Stimulated activated CD4-positive, alpha-beta T cell treated with anti-CD3 and anti-CD28 coated beads, Interleukin-4, amount 100 ng/mL, for 4 hours (primary cell): Measurements from ENCODE around the gene MYBPC3.

ENCODE experiments used
- DNase-seq, 2 experiments: peaks; one replicate each; pipeline ENCODE4 v3.0.0-alpha.2; 2020

Gene MYBPC3

DNA sequence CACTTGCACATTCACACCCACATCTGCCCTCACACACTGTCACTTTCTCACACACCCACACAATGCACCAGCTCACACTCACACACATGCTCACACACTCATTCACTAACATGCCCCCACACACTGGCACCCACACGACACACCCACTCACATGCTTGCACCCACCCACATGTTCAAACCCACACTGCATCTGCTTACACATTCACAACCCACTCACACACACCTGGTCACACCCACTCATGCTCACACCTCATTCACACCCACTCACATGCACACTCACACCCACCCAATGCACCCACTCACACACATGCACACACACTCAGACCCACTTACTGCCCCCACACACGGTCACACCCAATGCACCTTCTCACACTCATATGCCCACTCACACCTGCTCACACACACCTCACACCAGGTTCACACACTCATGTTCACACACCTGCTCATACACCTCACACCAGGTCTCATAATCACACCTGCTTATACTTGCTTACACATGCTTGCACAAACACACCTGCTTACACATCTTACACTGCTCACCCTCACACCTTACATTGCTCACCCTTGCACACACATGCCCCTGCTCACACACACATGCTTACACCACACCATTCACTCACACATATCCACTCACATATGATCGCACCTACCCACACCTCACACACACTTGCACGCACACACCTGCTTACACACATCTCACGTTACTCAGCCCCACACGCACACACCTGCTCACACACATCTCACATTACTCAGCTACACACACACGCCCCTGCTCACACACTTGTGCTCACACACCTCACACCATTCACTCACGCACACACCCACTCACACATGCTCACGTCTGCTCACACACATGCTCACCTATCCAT is 3.9 kb upstream of the MYBPC3 start:
- DNase-seq: no peak

DNA sequence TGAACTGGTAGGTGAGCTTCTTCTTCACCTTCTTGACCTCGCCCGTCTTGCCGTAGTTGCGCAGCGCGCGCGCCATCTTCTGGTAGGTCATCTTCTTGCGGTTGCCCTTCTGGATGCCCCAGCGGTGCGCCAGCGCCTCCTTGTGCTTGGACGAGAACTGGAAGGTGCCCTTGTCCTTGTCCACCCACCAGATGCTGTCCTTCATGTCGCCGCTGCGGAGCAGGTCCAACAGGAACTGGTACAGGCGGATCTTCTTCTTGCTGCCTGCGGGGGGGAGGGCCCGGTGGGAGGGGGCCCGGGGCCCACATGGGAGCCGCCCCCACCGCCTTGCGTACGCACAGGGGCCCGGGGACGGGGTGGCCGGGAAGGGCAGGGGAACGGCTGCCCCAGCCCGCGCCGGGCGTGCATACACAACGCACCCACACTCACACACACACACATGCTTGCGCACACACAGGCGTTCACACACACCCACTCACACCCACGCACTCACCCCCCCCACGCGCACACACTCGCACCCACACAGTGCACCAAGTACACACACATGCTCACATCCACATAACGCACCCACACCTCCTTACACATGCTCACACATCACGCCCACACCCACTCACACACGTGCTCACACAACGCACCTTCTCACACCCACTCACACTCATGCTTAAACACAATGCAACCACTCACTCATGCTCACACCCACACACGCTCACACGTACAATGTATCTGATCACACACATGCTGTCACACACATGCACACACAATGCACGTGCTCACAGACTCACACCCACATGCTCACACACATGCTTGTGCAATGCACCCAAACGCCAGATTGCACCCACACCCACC is 3.0 kb upstream of the MYBPC3 start:
- DNase-seq: no peak

GRCh38 chr11:47354913-47355282 is 2.4 kb upstream of the MYBPC3 start:
- DNase-seq: no peak

- DNase-seq: no peak
Measured at GRCh38 chr11:47353978-47354774, 1.7 kb upstream of the MYBPC3 start.

DNA sequence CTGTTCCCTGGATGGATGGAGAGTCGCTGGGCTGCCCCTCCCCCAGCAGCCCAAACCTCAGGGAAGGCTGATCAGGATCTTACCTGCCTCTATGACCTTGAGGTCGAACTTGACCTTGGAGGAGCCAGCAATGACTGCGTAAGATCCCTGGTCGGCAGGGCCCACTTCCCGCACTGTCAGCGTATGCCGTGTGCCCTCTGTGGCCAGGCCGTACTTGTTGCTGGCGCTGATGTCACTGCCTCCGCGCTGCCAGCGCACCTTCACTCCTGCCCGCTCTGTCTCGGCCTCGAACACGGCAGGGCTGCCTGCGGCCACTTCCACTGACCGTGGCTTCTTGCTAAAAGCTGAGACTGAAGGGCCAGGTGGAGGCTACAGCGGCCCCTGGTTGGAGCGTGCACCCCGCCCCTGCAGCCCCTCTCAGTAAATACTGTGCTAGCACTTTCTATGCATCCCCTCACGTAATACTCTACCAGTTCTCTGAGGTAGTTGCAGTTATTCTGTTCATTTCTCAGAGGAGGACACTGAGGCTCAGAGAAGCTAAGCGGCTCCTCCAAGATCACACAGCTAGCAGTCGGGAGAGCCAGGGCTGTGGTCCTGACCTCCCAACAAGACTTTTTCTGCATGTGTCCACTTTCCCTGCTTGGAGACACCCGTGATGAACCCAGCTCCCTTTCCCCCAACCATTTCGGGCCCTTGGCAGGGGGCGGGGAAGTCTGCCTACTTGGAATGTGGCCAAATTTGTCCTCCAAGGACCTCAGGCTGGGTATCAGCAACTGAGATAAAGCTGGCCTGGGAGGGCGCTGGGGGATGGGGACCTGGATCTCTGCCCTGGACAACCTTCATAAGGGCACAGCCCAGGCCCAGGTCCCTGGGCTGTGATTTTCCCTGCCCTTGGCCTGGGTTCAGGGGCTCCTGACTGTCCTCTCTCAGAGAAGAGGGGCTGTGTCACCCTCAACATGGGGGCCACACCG is 1.1 kb downstream of the MYBPC3 start:
- DNase-seq: no peak

- DNase-seq: no peak
Measured at GRCh38 chr11:47350315-47350714, 2.2 kb downstream of the MYBPC3 start.

DNA sequence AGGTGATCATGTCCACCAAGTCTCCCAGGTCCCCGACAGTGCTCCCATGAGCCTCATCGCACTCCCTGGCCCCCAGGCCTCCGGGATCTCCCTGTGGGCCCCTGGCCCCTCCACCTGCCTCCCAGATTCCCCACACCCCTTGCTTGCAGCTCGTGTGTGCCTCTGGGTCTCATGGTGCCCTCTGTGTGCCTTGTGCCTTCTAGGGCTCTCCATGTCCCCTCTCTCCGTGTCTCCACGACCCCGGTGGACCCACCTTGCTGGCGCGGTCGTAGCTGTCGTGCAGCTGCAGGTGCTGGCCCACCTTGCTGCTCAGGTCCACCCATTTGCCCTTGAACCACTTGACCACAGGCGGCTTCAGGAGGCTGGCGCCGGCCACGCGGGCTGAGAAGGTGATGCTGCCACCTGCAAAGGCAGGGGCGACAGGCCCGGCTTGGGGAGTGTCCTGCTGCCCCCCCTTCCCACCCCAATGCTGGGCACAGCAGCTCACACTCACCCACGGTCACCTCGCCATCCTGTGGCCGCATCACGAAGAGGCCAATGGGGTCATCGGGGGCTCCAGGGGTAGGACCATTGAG is 2.9 kb downstream of the MYBPC3 start:
- DNase-seq: no peak

- no peak for DNase-seq
Measured at GRCh38 chr11:47348859-47349258, 3.6 kb downstream of the MYBPC3 start.

- no peak for DNase-seq
Measured at GRCh38 chr11:47348131-47348802, 4.2 kb downstream of the MYBPC3 start.

DNA sequence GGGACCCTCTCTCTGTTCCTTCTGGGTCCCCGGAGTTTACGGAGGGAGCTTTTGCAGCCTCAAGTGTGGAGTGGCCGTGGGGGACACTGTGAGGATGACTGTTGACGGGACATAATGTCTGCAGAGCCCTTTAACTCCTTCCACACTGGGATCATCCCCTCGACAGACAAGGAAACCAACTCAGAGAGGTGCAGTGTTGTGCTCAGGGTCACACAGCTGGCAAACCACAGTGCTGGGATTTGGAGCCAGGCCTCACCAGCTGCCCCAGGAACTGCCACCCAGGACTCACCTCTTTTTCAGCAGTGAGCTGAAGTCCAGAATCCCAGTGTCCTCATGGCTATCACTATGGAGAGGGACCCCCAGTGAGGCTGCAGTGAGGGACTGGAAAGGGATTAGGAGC is 5.4 kb downstream of the MYBPC3 start:
- no peak for DNase-seq

- DNase-seq: no peak
Measured at GRCh38 chr11:47345890-47346563, 6.5 kb downstream of the MYBPC3 start.

DNA sequence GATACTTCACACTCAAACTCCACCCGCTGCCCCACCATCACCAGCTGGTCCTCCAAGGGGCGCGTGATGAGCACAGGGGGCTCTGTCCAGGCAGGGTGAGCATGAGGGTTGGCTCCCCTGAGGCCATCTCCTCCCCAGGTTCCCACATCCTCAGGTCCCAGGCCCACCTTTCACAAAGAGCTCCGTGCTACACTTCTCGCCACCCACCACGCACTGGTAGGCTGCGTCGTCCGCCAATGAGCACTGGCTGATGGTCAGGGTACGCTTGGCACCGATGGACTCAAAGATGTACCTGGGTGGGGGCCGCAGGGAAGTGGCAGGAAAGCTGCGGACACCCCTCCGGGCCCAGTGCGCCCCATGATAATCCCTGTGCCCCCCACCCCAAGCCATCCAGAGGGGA is 9.6 kb downstream of the MYBPC3 start:
- no peak for DNase-seq

GRCh38 chr11:47342036-47342803 is 10.3 kb downstream of the MYBPC3 start:
- DNase-seq: no peak

GRCh38 chr11:47340980-47341775 is 11.3 kb downstream of the MYBPC3 start:
- DNase-seq: no peak

DNA sequence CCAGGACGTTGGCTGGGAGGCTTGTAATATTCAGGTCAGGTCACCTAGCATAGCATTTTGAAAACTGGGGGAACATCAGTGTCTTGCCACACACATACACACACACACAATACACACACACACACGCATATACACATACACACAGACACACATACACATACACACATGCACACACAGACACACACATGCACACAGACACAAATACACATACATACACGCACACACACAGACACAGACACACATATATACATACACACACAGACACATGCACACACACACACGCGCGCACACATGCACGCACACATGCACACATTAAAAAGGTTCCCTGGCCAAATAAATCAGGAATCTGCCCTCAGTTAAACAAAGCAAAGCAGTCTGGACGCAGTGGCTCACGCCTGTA is 12.5 kb downstream of the MYBPC3 start:
- DNase-seq: no peak

- DNase-seq: no peak
Measured at GRCh38 chr11:47338396-47339241, 13.9 kb downstream of the MYBPC3 start.

DNA sequence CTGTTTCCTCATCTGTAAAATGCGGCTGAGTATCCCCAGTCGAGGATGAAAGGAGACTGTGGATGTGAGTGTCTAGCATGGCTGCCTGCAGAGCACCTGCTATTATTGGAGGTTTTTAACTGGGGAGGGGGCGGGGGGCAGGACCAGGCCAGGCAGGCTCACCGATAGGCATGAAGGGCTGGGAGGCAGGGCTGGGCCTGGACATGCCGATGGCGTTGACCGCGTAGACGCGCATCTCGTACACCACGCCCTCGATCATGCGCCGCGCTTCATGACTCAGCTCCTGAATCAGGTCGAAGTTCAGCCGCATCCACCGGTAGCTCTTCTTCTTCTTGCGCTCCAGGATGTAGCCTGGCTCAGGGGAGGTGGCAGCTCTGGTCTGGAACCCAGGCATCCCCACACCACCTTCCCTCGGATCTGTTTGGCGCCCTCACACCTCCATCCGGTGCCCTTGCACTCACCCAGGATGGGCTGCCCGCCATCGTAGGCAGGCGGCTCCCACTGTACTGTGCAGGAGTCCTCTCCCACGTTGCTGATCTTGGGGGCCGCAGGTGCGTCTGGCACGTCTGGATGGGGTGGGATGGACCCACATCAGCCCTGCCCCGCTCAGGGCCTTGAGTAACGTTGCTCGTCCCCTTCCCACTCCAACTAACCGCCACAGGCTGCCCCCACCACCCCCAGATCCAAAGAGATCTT is 15.1 kb downstream of the MYBPC3 start:
- DNase-seq: no peak
